ENCODE results near the gene LGI2.

DNA sequence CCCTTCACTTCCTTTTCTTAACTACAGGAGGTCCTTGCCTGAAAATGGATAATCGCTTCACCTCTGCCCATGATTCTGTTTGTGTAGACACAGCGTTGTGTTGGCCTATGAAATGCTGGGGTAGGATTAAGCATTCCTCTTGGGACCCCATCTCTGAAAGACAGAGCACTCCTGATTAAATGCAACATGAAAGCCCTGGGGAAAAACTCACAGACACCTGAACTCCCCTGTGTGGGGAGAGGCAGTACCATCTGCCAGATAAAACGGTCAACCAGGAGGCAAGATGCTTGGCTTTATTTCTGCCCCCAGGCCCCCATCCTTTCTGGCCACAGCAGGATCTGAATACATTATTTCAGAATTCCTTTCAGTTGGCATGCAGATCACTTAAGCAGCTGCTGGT, 1.9 kb downstream of the LGI2 start:
- TF ChIP-seq EZH2 (IDR thresholded peaks at IDR 0.05; ENCODE audit: low read depth, low read length, severe bottlenecking): no peak
- TF ChIP-seq JUND (IDR thresholded peaks at IDR 0.05; ENCODE audit: low read length): no peak
- TF ChIP-seq CTCF (IDR thresholded peaks at IDR 0.05; ENCODE audit: control extremely low read depth in 1 of 3, insufficient read depth in 1 of 3, low read depth in 1 of 3, low read length in 3 of 3): no peak
- TF ChIP-seq NRF1 (IDR thresholded peaks at IDR 0.05; ENCODE audit: low read depth, low read length): no peak
- no peak for TF ChIP-seq POLR2AphosphoS5 (IDR thresholded peaks at IDR 0.05; ENCODE audit: low read depth, low read length)
- TF ChIP-seq CREB1 (IDR thresholded peaks at IDR 0.05): no peak
- TF ChIP-seq POLR2A (IDR thresholded peaks at IDR 0.05; ENCODE audit: control extremely low read depth in 1 of 2, low read depth in 2 of 2, low read length in 2 of 2): no peak
- TF ChIP-seq FOSL1 (IDR thresholded peaks at IDR 0.05; ENCODE audit: insufficient read depth, low read depth, low read length): no peak

Data from H1 (cell line).